Suprapubic skin (tissue), 4 donors: ENCODE data around the gene PTGR3. TPM values are rescaled to one million over a fixed set of nuclear protein-coding genes. Genes with fewer than 3 reads are reported as not detected.

ENCODE experiments used
- DNase-seq, 2 donors: peaks; one replicate each; pipeline ENCODE4 v3.0.0-alpha.2; 2019; ENCODE audit warnings: low spot score in 2 of 2
- H3K27ac ChIP-seq: fragments of 200-600 bp; sonication (generic); one replicate; pipeline ENCODE4 v1.5.1; 2019
- H3K27me3 ChIP-seq: fragments of 200-600 bp; sonication (generic); one replicate; pipeline ENCODE4 v1.5.1; 2019
- H3K36me3 ChIP-seq: fragments of 200-600 bp; sonication (generic); one replicate; pipeline ENCODE4 v1.5.1; 2019
- H3K4me1 ChIP-seq: fragments of 200-600 bp; sonication (generic); one replicate; pipeline ENCODE4 v1.5.1; 2019
- H3K4me3 ChIP-seq: fragments of 200-600 bp; sonication (generic); one replicate; pipeline ENCODE4 v1.5.1; 2019; ENCODE audit warnings: mild to moderate bottlenecking
- H3K9me3 ChIP-seq: fragments of 200-600 bp; sonication (generic); one replicate; pipeline ENCODE4 v1.5.1; 2019
- EP300 ChIP-seq: sonication (generic); formaldehyde crosslinking; IDR thresholded peaks from one replicate; pipeline ENCODE4 v1.6.1; 2017; ENCODE audit warnings: antibody characterized with exemption
- POLR2A ChIP-seq, 2 donors: fragments of 450-650 bp; IDR thresholded peaks; one replicate each; pipeline ENCODE4 v1.6.1; 2017; ENCODE audit warnings: antibody characterized with exemption in 2 of 2, mild to moderate bottlenecking in 2 of 2, moderate library complexity in 2 of 2
- POLR2AphosphoS5 ChIP-seq, 3 donors: sonication (generic); formaldehyde crosslinking; IDR thresholded peaks; one replicate each; pipeline ENCODE4 v1.6.1; 2017; ENCODE audit warnings: antibody characterized with exemption in 3 of 3
- WGBS: methylation state at CpG from one replicate; pipeline ENCODE4 v1.1.5; 2018; 5-methylcytosine and 5-hydroxymethylcytosine counted together
- total RNA-seq, 4 donors: library from RNA; depleted of rRNA; stranded (reverse); fragments of >200 nt; gene quantifications; one replicate each; pipeline ENCODE4 v1.1.0, GENCODE V29; 2016
- TF ChIP-seq, protein P1 (sequence below), 2 donors: fragments of 200-600 bp in 1 of 2; fragments of 450-650 bp in 1 of 2; sonication (generic) in 1 of 2; IDR thresholded peaks; one replicate each; pipeline ENCODE4 v1.5.1; 2016 to 2019; ENCODE audit warnings: antibody characterized with exemption in 2 of 2, mild to moderate bottlenecking in 1 of 2, moderate library complexity in 1 of 2

The PTGR3 gene
- total RNA-seq, 4 donors from 2014 or later = 14.0 to 20.4 (median 15.5) TPM

DNA sequence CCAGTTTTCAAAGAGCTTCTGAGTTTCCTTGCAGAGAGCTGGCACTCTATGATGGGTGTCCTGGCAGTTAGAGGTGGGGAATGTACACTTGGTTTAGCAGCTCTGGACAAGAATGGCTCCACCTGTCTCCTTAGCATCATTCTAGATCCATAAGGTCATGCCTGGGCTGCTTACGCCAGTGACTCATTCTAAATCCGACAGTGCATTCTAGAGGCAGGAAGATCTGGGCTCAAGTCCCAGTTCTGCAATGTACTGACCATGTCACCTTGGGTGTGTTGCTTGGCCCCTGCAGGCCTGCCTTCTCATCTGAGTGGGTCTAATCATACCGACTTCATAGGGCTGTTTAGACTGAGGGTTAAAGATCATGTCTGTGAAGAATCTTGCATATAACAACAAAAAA is 46.5 kb downstream of the PTGR3 start:
- Histone ChIP-seq H3K9me3 (no peaks in the 10 kb centered on the region), H3K36me3 (no peaks in the 10 kb centered on the region), H3K4me1 (no peaks in the 10 kb centered on the region), H3K4me3 (no peak overlapping the region), H3K27ac (no peak overlapping the region), H3K27me3 (no peaks in the 10 kb centered on the region)
- 86% methylated on average over 3 of the region's 3 CpGs for WGBS
- TF ChIP-seq POLR2AphosphoS5 (IDR thresholded peaks at IDR 0.05) = no peak
- TF ChIP-seq, protein P1, sequence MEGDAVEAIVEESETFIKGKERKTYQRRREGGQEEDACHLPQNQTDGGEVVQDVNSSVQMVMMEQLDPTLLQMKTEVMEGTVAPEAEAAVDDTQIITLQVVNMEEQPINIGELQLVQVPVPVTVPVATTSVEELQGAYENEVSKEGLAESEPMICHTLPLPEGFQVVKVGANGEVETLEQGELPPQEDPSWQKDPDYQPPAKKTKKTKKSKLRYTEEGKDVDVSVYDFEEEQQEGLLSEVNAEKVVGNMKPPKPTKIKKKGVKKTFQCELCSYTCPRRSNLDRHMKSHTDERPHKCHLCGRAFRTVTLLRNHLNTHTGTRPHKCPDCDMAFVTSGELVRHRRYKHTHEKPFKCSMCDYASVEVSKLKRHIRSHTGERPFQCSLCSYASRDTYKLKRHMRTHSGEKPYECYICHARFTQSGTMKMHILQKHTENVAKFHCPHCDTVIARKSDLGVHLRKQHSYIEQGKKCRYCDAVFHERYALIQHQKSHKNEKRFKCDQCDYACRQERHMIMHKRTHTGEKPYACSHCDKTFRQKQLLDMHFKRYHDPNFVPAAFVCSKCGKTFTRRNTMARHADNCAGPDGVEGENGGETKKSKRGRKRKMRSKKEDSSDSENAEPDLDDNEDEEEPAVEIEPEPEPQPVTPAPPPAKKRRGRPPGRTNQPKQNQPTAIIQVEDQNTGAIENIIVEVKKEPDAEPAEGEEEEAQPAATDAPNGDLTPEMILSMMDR (IDR thresholded peaks at IDR 0.05) = no peak
- TF ChIP-seq EP300 = no peak
- no peak for TF ChIP-seq POLR2A (IDR thresholded peaks at IDR 0.05)
- DNase-seq = no peak

DNA sequence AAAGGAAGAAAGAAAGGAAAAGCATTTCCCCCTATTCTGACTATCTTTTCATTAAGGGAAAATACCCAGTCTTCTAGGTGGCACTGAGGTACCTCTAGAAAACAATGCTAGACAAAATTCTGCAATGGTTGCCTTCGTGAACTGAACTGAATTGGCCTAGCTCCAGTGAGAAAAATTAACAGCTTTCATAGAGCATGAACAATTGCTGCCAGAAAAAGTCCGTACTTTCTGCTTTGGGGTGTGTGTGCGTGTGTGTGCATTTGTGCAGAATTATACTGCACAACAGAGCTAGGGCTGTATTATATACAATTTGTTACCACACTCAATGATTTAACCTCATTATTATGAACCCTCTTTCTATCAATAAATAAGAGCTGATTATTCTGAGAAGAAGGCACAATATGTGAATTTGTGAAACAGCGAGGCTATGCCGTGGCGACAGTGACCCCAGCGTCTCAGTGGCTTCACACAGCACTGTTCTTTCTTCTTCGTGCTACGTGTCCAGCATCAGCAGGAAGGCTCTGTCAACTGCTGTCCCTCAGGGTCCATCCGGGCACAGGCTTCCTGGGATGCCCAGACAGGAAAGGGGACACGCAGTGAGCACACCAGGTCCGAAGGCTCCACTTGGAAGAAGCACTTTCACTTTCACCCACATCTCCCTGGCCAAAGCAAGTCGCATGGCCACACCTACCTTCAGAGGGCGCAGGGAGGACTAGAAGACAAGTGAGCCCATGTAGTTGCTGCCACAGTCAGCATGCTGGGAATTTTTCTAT is 47.5 kb downstream of the PTGR3 start:
- TF ChIP-seq, protein P1 (IDR thresholded peaks at IDR 0.05) = no peak
- TF ChIP-seq POLR2A (IDR thresholded peaks at IDR 0.05) (no peak), POLR2AphosphoS5 (IDR thresholded peaks at IDR 0.05) (no peak), EP300 (no peak)
- DNase-seq = no peak
- Histone ChIP-seq H3K36me3 (no peaks in the 10 kb centered on the region), H3K9me3 (no peaks in the 10 kb centered on the region), H3K27ac (no peak overlapping the region), H3K4me3 (peak overlapping the region; percentile 33), H3K4me1 (no peaks in the 10 kb centered on the region), H3K27me3 (no peaks in the 10 kb centered on the region)
- WGBS = 58% methylated on average over 14 of the region's 14 CpGs

DNA sequence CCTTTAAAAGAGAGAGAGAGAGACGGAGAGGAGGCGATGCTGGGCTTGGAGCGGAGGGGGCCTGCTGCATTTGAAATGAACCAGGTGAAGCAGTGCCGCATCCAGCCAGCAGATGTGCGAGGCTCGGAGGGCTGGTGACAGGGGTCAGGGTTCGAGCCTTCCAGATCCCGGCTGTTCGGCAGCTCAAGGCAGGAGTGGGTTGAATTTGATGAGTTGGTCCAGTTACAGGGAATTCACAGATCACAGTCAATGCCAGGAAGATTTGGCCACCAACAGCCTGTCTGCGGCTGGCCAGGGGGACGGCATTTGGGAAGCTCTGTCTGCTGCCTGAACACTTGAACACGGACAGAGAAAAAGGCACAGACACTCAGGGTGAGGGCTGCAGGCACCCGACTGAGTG is 48.6 kb downstream of the PTGR3 start:
- WGBS = 49% methylated on average over 13 of the region's 13 CpGs
- Histone ChIP-seq H3K4me3 (peak overlapping the region; percentile 31), H3K27ac (no peak overlapping the region), H3K4me1 (no peaks in the 10 kb centered on the region), H3K36me3 (no peaks in the 10 kb centered on the region), H3K9me3 (no peaks in the 10 kb centered on the region), H3K27me3 (no peaks in the 10 kb centered on the region)
- TF ChIP-seq, protein P1 (IDR thresholded peaks at IDR 0.05) = no peak
- no peak for TF ChIP-seq POLR2A (IDR thresholded peaks at IDR 0.05)
- TF ChIP-seq POLR2AphosphoS5 (IDR thresholded peaks at IDR 0.05) = no peak
- TF ChIP-seq EP300 = no peak
- DNase-seq = peak in 1 of 2 donors; percentile 73

DNA sequence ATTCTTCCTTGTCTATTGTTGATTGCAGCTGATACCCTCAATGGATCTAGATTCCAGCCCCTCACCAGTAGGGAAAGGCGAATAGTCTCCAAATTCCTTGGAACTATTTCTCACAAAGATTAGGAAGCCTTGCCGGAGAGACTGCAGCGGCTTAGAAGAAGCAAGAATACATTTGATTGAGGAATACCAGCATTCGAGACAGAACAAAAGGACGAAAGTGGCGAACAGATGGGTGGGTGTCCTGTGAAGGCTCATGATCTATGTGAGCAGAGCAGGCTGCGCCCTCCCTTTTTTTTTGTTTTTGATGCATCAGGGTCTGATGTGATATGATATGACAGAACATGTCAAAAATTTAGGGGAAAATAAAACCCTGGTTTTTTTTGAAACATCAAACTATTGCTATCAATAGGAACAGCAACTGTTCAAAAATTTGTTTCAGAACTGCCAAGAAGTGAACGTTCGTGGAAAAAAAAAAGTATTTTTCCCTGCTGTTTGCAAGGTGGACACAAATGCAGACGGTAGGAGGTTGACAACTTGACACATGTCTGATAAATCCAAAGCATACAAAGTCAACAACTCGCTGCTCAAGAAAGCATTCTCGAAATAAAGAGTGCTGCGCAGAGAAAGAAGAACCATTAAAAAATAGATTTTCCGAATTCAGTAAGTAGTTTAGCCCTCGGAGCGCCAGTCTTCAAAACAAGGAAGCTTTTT is 49.1 kb downstream of the PTGR3 start:
- H3K4me1 ChIP-seq = no peaks in the 10 kb centered on the region
- peak overlapping the region; percentile 31 for H3K4me3 ChIP-seq
- H3K27ac ChIP-seq = no peak overlapping the region
- no peak for DNase-seq
- TF ChIP-seq POLR2AphosphoS5 (IDR thresholded peaks at IDR 0.05) (no peak), EP300 (no peak), POLR2A (IDR thresholded peaks at IDR 0.05) (no peak)
- TF ChIP-seq, protein P1 (IDR thresholded peaks at IDR 0.05) = no peak
- H3K9me3 ChIP-seq = no peaks in the 10 kb centered on the region
- 73% methylated on average over 16 of the region's 16 CpGs for WGBS
- no peaks in the 10 kb centered on the region for H3K27me3 ChIP-seq
- H3K36me3 ChIP-seq = no peaks in the 10 kb centered on the region

DNA sequence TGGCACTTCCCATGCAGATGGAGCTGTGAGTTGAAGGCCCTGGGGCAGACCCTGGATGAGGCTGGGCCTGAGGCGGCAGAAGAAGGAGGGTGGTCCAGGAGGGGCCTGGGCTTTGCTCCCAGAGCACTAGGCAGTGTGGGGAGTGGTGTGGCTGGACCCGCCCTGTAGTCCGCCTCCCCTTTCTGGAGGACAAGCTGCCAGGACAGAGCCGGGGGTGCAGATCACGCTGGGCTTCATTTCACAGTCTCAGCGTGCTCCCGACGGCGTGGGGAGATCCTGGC is 49.8 kb downstream of the PTGR3 start:
- H3K9me3 ChIP-seq = no peaks in the 10 kb centered on the region
- TF ChIP-seq, protein P1 (IDR thresholded peaks at IDR 0.05) = no peak
- TF ChIP-seq POLR2AphosphoS5 (IDR thresholded peaks at IDR 0.05) (no peak), POLR2A (IDR thresholded peaks at IDR 0.05) (no peak), EP300 (no peak)
- H3K27me3 ChIP-seq = no peaks in the 10 kb centered on the region
- no peak for DNase-seq
- H3K27ac ChIP-seq = no peak overlapping the region
- WGBS = 72% methylated on average over 9 of the region's 9 CpGs
- no peaks in the 10 kb centered on the region for H3K4me1 ChIP-seq
- H3K36me3 ChIP-seq = no peaks in the 10 kb centered on the region
- no peak overlapping the region for H3K4me3 ChIP-seq
